Endothelial cell of umbilical vein (primary cell): ENCODE data around the gene SPOPL. TPM values are rescaled to one million over a fixed set of nuclear protein-coding genes. Genes with fewer than 3 reads are reported as not detected.

Source experiments
- BruUV-seq: library from RNA; stranded (reverse); fragments of 400-500 nt; replicated peaks from 2 replicates; lab custom pipeline; 2021; lab: Mats Ljungman, UMichigan
- CTCF ChIA-PET: fragments of 300-600, 350-600 bp; sonication (Branson Sonifier 250); formaldehyde crosslinking; loops from one replicate; lab custom pipeline; 2021; ENCODE audit warnings: antibody characterized with exemption, inconsistent platforms; lab: Charles Lee
- POLR2A ChIA-PET: fragments of 300-600, 350-600 bp; sonication (Branson Sonifier 250); formaldehyde crosslinking; loops from one replicate; lab custom pipeline; 2021; ENCODE audit warnings: antibody characterized with exemption, inconsistent platforms; lab: Charles Lee
- DNase-seq: peaks from one replicate; pipeline ENCODE4 v3.0.0-alpha.2; 2011; ENCODE audit warnings: low read depth, low spot score
- FAIRE-seq: peaks from 2 replicates; lab custom pipeline; 2011; peaks lifted over from hg19 to GRCh38; lab: Jason Lieb, UNC
- H2AFZ ChIP-seq: 2 replicates; pipeline ENCODE4 v1.6.0; 2012; ENCODE audit warnings: low read depth, low read length, control low read depth, inconsistent platforms
- H3K27ac ChIP-seq: 2 replicates; pipeline ENCODE4 v1.5.1; 2011; ENCODE audit warnings: low read depth, mild to moderate bottlenecking, control low read depth, low read length, moderate library complexity; ENCODE audit not compliant: insufficient read depth
- H3K27me3 ChIP-seq, 2 experiments: 2 replicates each; pipeline versions ENCODE4 v1.6.0 to v1.6.1; 2011; ENCODE audit warnings: low read length in 2 of 2, mixed read lengths in 1 of 2; ENCODE audit not compliant: control insufficient read depth in 2 of 2, insufficient read depth in 2 of 2
- H3K36me3 ChIP-seq, 2 experiments: 2 replicates in 1 of 2; 3 replicates in 1 of 2; pipeline ENCODE4 v1.5.1; 2011; ENCODE audit warnings: low read length in 2 of 2, mild to moderate bottlenecking in 1 of 2, moderate library complexity in 1 of 2; ENCODE audit not compliant: control insufficient read depth in 2 of 2, insufficient read depth in 2 of 2; ENCODE audit errors: extremely low read depth in 1 of 2
- H3K4me1 ChIP-seq: 3 replicates; pipeline ENCODE4 v1.5.1; 2011; ENCODE audit warnings: mild to moderate bottlenecking, low read length; ENCODE audit not compliant: control insufficient read depth, insufficient read depth; ENCODE audit errors: extremely low read depth
- H3K4me2 ChIP-seq: 2 replicates; pipeline ENCODE4 v1.6.1; 2011; ENCODE audit warnings: low read length, control low read depth, mixed read lengths; ENCODE audit not compliant: insufficient read depth
- H3K4me3 ChIP-seq, 3 experiments: fragments of 200-600 bp in 1 of 3; sonication (generic), shearing (Covaris generic) in 1 of 3; replicated peaks in 1 of 3; 2 replicates each; pipeline ENCODE4 v1.5.1; 2011 to 2016; ENCODE audit warnings: control low read depth in 3 of 3, low read length in 3 of 3, mild to moderate bottlenecking in 2 of 3, inconsistent platforms in 1 of 3, low read depth in 1 of 3, moderate library complexity in 1 of 3; ENCODE audit not compliant: insufficient read depth in 1 of 3
- H3K79me2 ChIP-seq: 2 replicates; pipeline ENCODE4 v1.6.0; 2012; ENCODE audit warnings: low read length, inconsistent platforms; ENCODE audit not compliant: control insufficient read depth, insufficient read depth
- H3K9ac ChIP-seq: replicated peaks from 2 replicates; pipeline ENCODE3; 2011; ENCODE audit warnings: low read length, control low read depth; ENCODE audit not compliant: insufficient read depth; ENCODE audit errors: extremely low read depth
- H3K9me1 ChIP-seq: replicated peaks from 3 replicates; pipeline ENCODE4 v1.6.0; 2011; ENCODE audit warnings: mild to moderate bottlenecking, low read length; ENCODE audit not compliant: control insufficient read depth, insufficient read depth; ENCODE audit errors: extremely low read depth
- H3K9me3 ChIP-seq: replicated peaks from 2 replicates; pipeline ENCODE4 v1.5.1; 2012; ENCODE audit warnings: low read length, inconsistent platforms; ENCODE audit not compliant: control insufficient read depth, insufficient read depth
- H4K20me1 ChIP-seq: replicated peaks from 2 replicates; pipeline ENCODE3; 2011; ENCODE audit warnings: mild to moderate bottlenecking, low read length; ENCODE audit not compliant: control insufficient read depth, insufficient read depth; ENCODE audit errors: extremely low read depth
- EZH2 ChIP-seq: IDR thresholded peaks from 2 replicates; pipeline ENCODE4 v1.6.1; 2012; ENCODE audit warnings: borderline replicate concordance, low read depth, mild to moderate bottlenecking, moderate library complexity, low read length, inconsistent platforms; ENCODE audit not compliant: severe bottlenecking
- FOS ChIP-seq: IDR thresholded peaks from 2 replicates; pipeline ENCODE4 v1.6.1; 2011; ENCODE audit warnings: mild to moderate bottlenecking, low read length, moderate library complexity, borderline replicate concordance; ENCODE audit not compliant: insufficient read depth
- JUN ChIP-seq: IDR thresholded peaks from 2 replicates; pipeline ENCODE4 v1.6.1; 2011; ENCODE audit warnings: borderline replicate concordance, low read depth; ENCODE audit not compliant: insufficient read length, insufficient read depth
- MYC ChIP-seq: IDR thresholded peaks from one replicate; pipeline ENCODE4 v1.6.1; 2011; ENCODE audit warnings: mild to moderate bottlenecking, low read depth, low read length
- POLR2A ChIP-seq: IDR thresholded peaks from 2 replicates; pipeline ENCODE4 v1.6.1; 2012; ENCODE audit warnings: low read depth, mild to moderate bottlenecking, control low read depth, low read length
- POLR2AphosphoS5 ChIP-seq: IDR thresholded peaks from 2 replicates; pipeline ENCODE4 v1.6.1; 2012; ENCODE audit warnings: low read depth, mild to moderate bottlenecking, control low read depth, low read length, moderate library complexity; ENCODE audit not compliant: insufficient read depth
- dilution Hi-C: fragments of 300-500 bp; cut with MboI; formaldehyde crosslinking; loops from one replicate; pipeline ENCODE4 v1.15.0; 2019; ENCODE audit warnings: low sequenced_read_pairs; ENCODE audit not compliant: extremely low pct_ligation_motif_present
- intact Hi-C: fragments of 100-400 bp; cut with micrococcal nuclease; formaldehyde crosslinking; loops from one replicate; pipeline ENCODE4 v1.10.0; 2022
- polyA plus RNA-seq, 4 experiments: library from polyadenylated mRNA; depleted of rRNA in 3 of 4; stranded (reverse) in 3 of 4; unstranded in 1 of 4; fragments of >200 nt; gene quantifications; 2 replicates each; pipeline versions ENCODE4 v1.2.1 to v1.2.3, GENCODE V29; 2011 to 2012; ENCODE audit warnings: missing spikeins in 1 of 4
- total RNA-seq: library from RNA; stranded (reverse); gene quantifications from 2 replicates; pipeline ENCODE4 v1.2.3, GENCODE V29; 2021
- TF ChIP-seq, protein P1 (sequence below), 2 donors: IDR thresholded peaks; 1 replicate in 1 of 2; 2 replicates in 1 of 2; pipeline ENCODE4 v1.5.1; 2011; ENCODE audit warnings: low read length in 2 of 2, mild to moderate bottlenecking in 2 of 2, moderate library complexity in 2 of 2, control low read depth in 1 of 2, inconsistent platforms in 1 of 2, low read depth in 1 of 2; ENCODE audit not compliant: insufficient read depth in 1 of 2; ENCODE audit errors: extremely low read depth in 1 of 2

The SPOPL gene
- total and polyA plus RNA-seq, 2 donors (not counting 3 experiments of a cell fraction or from before 2014, with no cell fraction given), result 3.1 to 17.4 TPM

DNA sequence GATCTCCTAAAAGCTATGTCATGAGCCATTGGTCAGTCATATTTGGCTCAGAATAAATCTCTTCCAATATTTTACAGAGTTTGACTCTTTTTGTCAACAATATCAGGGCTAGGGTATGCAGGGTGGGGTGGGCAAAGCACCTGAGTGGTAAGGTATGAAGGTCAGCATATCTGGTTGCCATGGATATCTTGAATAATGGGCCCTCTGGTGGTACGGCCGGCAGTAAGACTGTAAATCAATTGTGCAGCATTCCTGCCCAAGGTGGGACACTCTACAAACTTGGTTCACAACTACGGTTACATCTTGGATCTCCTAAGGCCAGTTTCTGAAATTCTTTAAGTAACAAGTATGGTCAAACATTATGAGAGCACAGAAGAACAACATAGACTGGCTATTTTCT, 119.6 kb downstream of the SPOPL start:
- DNase-seq (no peak), FAIRE-seq (no peak)
- Histone ChIP-seq H3K79me2 (no peaks in the 10 kb centered on the region), H3K4me2 (no peak overlapping the region), H3K9me3 (no peaks in the 10 kb centered on the region), H3K4me3 (no peak overlapping the region), H3K4me1 (no peaks in the 10 kb centered on the region), H3K27me3 (no peaks in the 10 kb centered on the region), H2AFZ (no peak overlapping the region), H3K9ac (no peak overlapping the region), H3K36me3 (no peaks in the 10 kb centered on the region), H3K9me1 (no peaks in the 10 kb centered on the region), H3K27ac (no peak overlapping the region), H4K20me1 (no peaks in the 10 kb centered on the region)
- no TSS peak for BruUV-seq
- dilution Hi-C loops, result no loop called here
- POLR2A ChIA-PET, result no interaction called here
- CTCF ChIA-PET, result no interaction called here
- TF ChIP-seq JUN (no peak), FOS (no peak), POLR2A (no peak), POLR2AphosphoS5 (no peak), MYC (no peak), EZH2 (no peak)
- TF ChIP-seq, protein P1, sequence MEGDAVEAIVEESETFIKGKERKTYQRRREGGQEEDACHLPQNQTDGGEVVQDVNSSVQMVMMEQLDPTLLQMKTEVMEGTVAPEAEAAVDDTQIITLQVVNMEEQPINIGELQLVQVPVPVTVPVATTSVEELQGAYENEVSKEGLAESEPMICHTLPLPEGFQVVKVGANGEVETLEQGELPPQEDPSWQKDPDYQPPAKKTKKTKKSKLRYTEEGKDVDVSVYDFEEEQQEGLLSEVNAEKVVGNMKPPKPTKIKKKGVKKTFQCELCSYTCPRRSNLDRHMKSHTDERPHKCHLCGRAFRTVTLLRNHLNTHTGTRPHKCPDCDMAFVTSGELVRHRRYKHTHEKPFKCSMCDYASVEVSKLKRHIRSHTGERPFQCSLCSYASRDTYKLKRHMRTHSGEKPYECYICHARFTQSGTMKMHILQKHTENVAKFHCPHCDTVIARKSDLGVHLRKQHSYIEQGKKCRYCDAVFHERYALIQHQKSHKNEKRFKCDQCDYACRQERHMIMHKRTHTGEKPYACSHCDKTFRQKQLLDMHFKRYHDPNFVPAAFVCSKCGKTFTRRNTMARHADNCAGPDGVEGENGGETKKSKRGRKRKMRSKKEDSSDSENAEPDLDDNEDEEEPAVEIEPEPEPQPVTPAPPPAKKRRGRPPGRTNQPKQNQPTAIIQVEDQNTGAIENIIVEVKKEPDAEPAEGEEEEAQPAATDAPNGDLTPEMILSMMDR (IDR thresholded peaks at IDR 0.05; ENCODE audit: extremely low read depth in 1 of 2, insufficient read depth in 1 of 2, low read depth in 1 of 2, low read length in 2 of 2), result no peak
- intact Hi-C loops, result no loop called here
